ENCODE data around the gene LORICRIN. TPM values are rescaled to one million over a fixed set of nuclear protein-coding genes. Genes with fewer than 3 reads are reported as not detected.
A peak's percentile ranks its signal among the peaks of the same experiment; 100 is the strongest.
"Not testable (repeated sequence)": the region's sequence is repeated elsewhere in the genome, so short reads cannot be mapped to it uniquely, and the experiment has no call there.

Gene LORICRIN
- total RNA-seq, 1 experiment from 2014 or later = not detected

- Histone ChIP-seq H3K9ac (ENCODE audit: low read length) (no peak overlapping the region), H3K79me2 (ENCODE audit: low read length) (no peaks in the 10 kb centered on the region), H3K9me3 (ENCODE audit: low read length) (no peaks in the 10 kb centered on the region), H2AFZ (ENCODE audit: low read length) (no peak overlapping the region), H4K20me1 (ENCODE audit: low read length) (no peaks in the 10 kb centered on the region), H3K4me1 (ENCODE audit: insufficient read depth, low read length) (no peaks in the 10 kb centered on the region), H3K9me2 (replicated peaks; ENCODE audit: low read length) (no peaks in the 10 kb centered on the region), H3K27me3 (ENCODE audit: low read length) (peaks cover 82% of the 10 kb centered on the region), H3F3A (ENCODE audit: low read length, unreplicated experiment) (no peaks in the 10 kb centered on the region), H3K4me2 (ENCODE audit: low read length) (no peak overlapping the region), H3K4me3 (ENCODE audit: low read length) (no peak overlapping the region), H3K27ac (ENCODE audit: low read length) (no peak overlapping the region), H3K36me3 (ENCODE audit: low read depth, low read length) (no peaks in the 10 kb centered on the region)
- DNase-seq = no peak
- ATAC-seq = no peak
- CTCF ChIA-PET = no interaction called here
- TF ChIP-seq CTCF (conservative IDR thresholded peaks at IDR 0.05; ENCODE audit: low read depth, low read length) = no peak
- POLR2A ChIA-PET (ENCODE audit: unreplicated experiment) = no interaction called here
- no TSS peak for BruUV-seq (replicated peaks)
- intact Hi-C loops (cut with micrococcal nuclease) = no loop called here
Observed at GRCh38 chr1:153220606-153221303, 38.7 kb upstream of the LORICRIN start.

- H3K9me3 ChIP-seq (ENCODE audit: low read length); POLR2A ChIA-PET (ENCODE audit: unreplicated experiment); H3K9me2 ChIP-seq (replicated peaks; ENCODE audit: low read length); H3K4me2 ChIP-seq (ENCODE audit: low read length); H3K79me2 ChIP-seq (ENCODE audit: low read length); H3K4me1 ChIP-seq (ENCODE audit: insufficient read depth, low read length); H3K27ac ChIP-seq (ENCODE audit: low read length); BruUV-seq (replicated peaks); H2AFZ ChIP-seq (ENCODE audit: low read length); H3K36me3 ChIP-seq (ENCODE audit: low read depth, low read length); H3F3A ChIP-seq (ENCODE audit: low read length, unreplicated experiment); H4K20me1 ChIP-seq (ENCODE audit: low read length); H3K9ac ChIP-seq (ENCODE audit: low read length); H3K4me3 ChIP-seq (ENCODE audit: low read length): not testable (repeated sequence)
- H3K27me3 ChIP-seq (ENCODE audit: low read length) = peaks cover 74% of the 10 kb centered on the region
- TF ChIP-seq CTCF (conservative IDR thresholded peaks at IDR 0.05; ENCODE audit: low read depth, low read length) = peak; percentile 76
- peak; percentile 81 for DNase-seq
- peak; percentile 99 for ATAC-seq
- CTCF ChIA-PET = interaction anchor here (0.6 kb wide), 1 partner anchor 222 kb away, joined by 3 read pairs; the partner anchor contains the start of gene SPRR3
- intact Hi-C loops (cut with micrococcal nuclease) = loop anchor here (1.0 kb wide), 1 partner anchor 352 kb away; no protein-coding TSS in a partner anchor
Observed at GRCh38 chr1:153223040-153223891, 36.2 kb upstream of the LORICRIN start.

- Histone ChIP-seq H3K79me2 (ENCODE audit: low read length) (no peaks in the 10 kb centered on the region), H4K20me1 (ENCODE audit: low read length) (no peaks in the 10 kb centered on the region), H3K27me3 (ENCODE audit: low read length) (peaks cover 44% of the 10 kb centered on the region), H3K27ac (ENCODE audit: low read length) (no peak overlapping the region), H3K4me3 (ENCODE audit: low read length) (no peak overlapping the region), H3K36me3 (ENCODE audit: low read depth, low read length) (no peaks in the 10 kb centered on the region), H3K4me2 (ENCODE audit: low read length) (no peak overlapping the region), H3K9ac (ENCODE audit: low read length) (no peak overlapping the region), H3K9me2 (replicated peaks; ENCODE audit: low read length) (no peaks in the 10 kb centered on the region), H3K4me1 (ENCODE audit: insufficient read depth, low read length) (no peaks in the 10 kb centered on the region), H3K9me3 (ENCODE audit: low read length) (no peaks in the 10 kb centered on the region), H2AFZ (ENCODE audit: low read length) (no peak overlapping the region), H3F3A (ENCODE audit: low read length, unreplicated experiment) (no peaks in the 10 kb centered on the region)
- TF ChIP-seq CTCF (conservative IDR thresholded peaks at IDR 0.05; ENCODE audit: low read depth, low read length) (no peak), EZH2phosphoT487 (IDR thresholded peaks at IDR 0.05; ENCODE audit: borderline replicate concordance, low read length) (no peak), EZH2 (IDR thresholded peaks at IDR 0.05; ENCODE audit: low read length, unreplicated experiment) (no peak)
- intact Hi-C loops (cut with micrococcal nuclease) = no loop called here
- ATAC-seq (no peak), DNase-seq (no peak)
- BruUV-seq (replicated peaks) = no TSS peak
- POLR2A ChIA-PET (ENCODE audit: unreplicated experiment) = no interaction called here
- CTCF ChIA-PET = no interaction called here
Observed at GRCh38 chr1:153227810-153228209, 31.7 kb upstream of the LORICRIN start.
